Adrenal gland (tissue), 5 donors: ENCODE measurements around the gene ISL2.

Source experiments
- POLR2A ChIP-seq, 2 donors: fragments of 450-650 bp; IDR thresholded peaks; one replicate each; pipeline ENCODE4 v1.6.1; 2017; ENCODE audit warnings: antibody characterized with exemption in 2 of 2, mild to moderate bottlenecking in 2 of 2, moderate library complexity in 1 of 2
- TF ChIP-seq, protein P1 (sequence below), 6 experiments: fragments of 450-650 bp in 4 of 6; fragments of 200-600 bp in 2 of 6; sonication (generic) in 1 of 6; IDR thresholded peaks; 1 replicate in 5 of 6; 2 replicates in 1 of 6; pipeline versions ENCODE4 v1.5.1 to v1.8.0; 2016 to 2021; ENCODE audit warnings: antibody characterized with exemption in 6 of 6, mild to moderate bottlenecking in 2 of 6, moderate library complexity in 1 of 6
- donor health status: DM: no; HTN: no; CAD: no.

DNA sequence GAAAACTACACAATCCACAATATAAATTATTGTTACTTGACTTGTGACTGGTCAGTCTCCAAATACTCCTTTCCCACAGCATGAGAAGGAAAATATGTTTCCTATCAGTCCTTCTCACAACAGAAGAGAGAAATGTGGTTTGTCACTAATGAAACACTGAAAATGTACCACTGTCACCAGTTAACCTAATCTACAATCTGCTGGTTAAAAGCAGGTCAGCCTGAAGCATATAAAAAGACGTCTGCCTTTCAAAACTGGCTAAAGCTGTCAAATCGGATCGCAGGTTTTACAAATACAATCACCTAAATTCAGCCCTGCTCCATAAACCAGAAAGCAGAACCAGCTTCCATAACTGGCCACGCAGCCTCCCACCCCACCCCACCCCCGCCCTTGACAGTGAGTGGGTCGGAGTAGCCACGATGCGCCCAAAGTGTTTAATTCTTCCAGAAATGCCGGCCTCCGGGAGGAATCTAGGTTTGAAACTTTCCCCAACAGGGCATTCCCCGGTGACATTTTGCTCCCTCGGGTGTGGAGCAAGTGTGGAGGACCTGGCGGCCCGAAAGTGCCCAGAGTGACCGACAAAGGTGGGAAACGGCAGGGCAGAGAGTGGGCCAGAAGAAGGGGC is 26.0 kb upstream of the ISL2 start:
- TF ChIP-seq, protein P1, sequence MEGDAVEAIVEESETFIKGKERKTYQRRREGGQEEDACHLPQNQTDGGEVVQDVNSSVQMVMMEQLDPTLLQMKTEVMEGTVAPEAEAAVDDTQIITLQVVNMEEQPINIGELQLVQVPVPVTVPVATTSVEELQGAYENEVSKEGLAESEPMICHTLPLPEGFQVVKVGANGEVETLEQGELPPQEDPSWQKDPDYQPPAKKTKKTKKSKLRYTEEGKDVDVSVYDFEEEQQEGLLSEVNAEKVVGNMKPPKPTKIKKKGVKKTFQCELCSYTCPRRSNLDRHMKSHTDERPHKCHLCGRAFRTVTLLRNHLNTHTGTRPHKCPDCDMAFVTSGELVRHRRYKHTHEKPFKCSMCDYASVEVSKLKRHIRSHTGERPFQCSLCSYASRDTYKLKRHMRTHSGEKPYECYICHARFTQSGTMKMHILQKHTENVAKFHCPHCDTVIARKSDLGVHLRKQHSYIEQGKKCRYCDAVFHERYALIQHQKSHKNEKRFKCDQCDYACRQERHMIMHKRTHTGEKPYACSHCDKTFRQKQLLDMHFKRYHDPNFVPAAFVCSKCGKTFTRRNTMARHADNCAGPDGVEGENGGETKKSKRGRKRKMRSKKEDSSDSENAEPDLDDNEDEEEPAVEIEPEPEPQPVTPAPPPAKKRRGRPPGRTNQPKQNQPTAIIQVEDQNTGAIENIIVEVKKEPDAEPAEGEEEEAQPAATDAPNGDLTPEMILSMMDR (IDR thresholded peaks at IDR 0.05), result no peak
- TF ChIP-seq POLR2A (IDR thresholded peaks at IDR 0.05), result no peak
